Activated CD8-positive, alpha-beta memory T cell treated with anti-CD3 and anti-CD28 coated beads for 1 hour (primary cell): Measurements from ENCODE around the gene KRTAP2-2.
"Not testable (repeated sequence)": the region's sequence is repeated elsewhere in the genome, so short reads cannot be mapped to it uniquely, and the experiment has no call there.

ENCODE experiments used
- DNase-seq, 2 donors: peaks; one replicate each; pipeline ENCODE4 v3.0.0-alpha.2; 2020; ENCODE audit warnings: low read depth in 1 of 2; ENCODE audit errors: extremely low read depth in 1 of 2

KRTAP2-2 gene

DNA sequence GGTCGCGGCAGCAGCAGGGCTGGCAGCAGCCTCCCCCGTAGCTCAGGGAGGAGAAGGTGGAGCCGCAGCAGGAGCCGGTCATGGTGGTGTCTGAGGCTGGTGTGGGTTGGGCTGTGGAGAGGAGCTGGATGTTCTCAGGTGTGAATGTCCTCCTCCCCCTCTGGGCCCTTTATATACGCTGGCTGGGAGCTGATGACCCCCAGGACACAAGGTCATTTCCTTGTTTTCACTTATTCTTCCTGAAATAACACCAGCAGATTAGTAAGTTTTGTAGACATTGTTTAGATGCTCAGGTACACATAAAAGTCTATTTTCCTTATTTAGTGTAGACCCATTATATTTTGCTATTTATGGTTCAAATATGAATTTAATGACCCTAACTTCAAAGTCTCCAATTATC lies at the start of gene KRTAP2-2:
Gene KRTAP2-2 (minus strand): TSS at position 101 of the 400 bp plus-strand sequence. CDS start 19 bp downstream, at position 82.
- not testable (repeated sequence) for DNase-seq

DNA sequence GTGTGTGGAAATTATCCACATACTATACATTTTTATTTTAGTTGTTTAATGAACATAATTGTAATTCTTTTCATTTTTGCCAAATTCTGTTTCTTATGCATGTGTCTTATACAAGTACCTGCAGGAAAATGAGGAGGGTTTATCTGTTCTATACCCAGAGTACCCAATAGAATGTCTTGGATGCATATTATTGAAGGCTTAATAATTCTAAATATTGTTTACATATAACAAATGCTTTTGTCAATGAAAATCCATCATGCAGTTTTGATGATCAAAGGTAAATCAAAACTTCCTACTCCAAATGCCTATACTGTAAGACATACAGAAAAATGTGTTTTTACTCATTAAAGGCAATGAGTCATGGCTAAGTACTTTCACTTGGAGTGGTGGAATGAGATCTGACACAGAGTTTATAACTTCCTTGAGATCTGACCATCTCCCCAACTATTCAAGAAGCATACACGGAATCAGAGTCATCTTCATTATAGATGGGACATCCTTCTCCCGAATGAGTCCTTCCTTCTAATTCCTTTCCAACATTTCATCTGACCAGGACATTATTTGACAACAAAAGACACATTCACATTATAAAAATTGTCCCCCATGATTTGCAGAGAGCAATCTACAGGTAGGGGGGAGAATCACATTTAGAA lies 49.5 kb upstream of the KRTAP2-2 start:
- DNase-seq = not testable (repeated sequence)

GRCh38 chr17:41103896-41104295 lies 48.9 kb upstream of the KRTAP2-2 start:
- no peak for DNase-seq

- no peak for DNase-seq
Measured at GRCh38 chr17:41101586-41102259, 46.7 kb upstream of the KRTAP2-2 start, which contains the start of gene KRTAP4-16. Gene KRTAP4-16, minus strand, starts transcription at chr17:41102209. Its CDS starts 0 bp downstream, at chr17:41102209.

DNA sequence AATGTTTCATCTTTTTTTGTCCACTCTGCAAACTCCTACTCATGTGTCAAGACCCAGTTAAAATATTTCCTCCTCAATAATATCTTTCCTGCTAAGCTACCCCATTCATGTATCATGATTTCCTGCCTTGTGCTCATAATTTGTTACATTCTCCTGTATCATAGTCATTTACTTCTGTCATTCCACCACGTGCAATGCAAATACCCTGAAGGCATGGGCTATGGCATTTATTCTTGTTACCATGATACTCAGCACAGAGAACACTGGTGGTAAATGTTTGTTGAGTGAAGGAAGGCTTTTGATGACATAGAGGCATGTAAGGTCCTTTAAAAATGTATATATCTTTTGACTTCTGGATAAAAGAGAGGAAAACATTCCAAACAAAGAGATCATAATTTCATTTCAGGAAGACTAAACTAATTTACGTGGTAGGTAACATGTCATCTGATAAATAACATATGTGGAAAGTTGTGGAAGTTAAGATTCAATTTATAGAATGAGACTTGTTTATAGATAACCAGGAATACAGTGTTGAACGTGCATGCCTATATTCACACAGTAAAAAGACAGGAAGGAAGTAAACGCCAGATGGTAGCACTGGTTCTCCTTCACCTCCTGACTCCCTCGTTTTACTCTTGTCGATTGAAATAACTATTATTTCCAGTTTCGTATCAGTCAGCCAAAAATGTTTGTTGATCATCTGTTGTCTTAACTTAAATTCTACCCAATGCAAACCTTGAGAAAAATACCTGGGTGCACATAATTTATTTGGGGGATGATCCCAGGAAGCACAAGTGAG lies 44.9 kb upstream of the KRTAP2-2 start:
- DNase-seq = not testable (repeated sequence)

- DNase-seq = no peak
Measured at GRCh38 chr17:41098481-41098880, 43.5 kb upstream of the KRTAP2-2 start.

DNA sequence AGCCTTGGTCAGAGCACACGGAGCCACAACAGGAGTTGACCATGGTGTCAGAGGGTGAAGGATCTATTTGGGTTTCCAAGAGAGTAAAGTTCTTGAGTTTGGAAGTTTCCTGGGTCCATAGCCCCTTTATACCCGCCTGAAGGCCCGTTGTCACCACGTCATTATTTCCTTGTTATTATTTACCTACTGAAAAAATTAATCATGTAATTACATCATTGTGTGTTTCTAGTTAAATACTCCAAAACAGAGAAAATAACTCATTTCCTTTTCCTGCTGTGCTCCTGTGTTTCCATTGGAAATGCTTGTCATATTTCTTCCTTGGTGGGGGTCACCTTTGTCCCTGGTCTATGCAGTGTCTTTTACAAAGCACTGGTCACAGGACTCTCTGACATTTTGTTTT lies 43.0 kb upstream of the KRTAP2-2 start, which contains the start of gene KRTAP4-8:
Gene KRTAP4-8 (minus strand): TSS at position 101 of the 400 bp plus-strand sequence. CDS start 58 bp downstream, at position 43.
- no peak for DNase-seq

DNA sequence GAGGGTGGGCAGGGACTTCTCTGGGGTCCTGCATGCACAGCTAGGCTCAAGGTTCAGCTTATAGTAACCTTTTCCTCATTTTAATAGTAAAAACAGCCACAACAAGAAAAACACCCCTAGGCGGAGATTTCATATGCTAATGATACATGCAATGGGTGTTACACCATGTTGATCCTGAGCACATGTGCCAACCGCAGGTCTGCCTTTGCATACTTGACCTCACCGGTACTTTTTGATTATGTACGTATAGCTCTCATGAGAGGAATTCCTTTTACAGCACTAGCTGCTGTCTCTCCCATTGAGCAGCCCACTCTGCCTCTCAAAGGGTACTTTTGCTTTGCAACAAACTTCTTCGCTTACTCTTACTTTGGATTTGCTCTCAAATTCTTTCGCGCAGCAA lies 41.0 kb upstream of the KRTAP2-2 start:
- DNase-seq = no peak

DNA sequence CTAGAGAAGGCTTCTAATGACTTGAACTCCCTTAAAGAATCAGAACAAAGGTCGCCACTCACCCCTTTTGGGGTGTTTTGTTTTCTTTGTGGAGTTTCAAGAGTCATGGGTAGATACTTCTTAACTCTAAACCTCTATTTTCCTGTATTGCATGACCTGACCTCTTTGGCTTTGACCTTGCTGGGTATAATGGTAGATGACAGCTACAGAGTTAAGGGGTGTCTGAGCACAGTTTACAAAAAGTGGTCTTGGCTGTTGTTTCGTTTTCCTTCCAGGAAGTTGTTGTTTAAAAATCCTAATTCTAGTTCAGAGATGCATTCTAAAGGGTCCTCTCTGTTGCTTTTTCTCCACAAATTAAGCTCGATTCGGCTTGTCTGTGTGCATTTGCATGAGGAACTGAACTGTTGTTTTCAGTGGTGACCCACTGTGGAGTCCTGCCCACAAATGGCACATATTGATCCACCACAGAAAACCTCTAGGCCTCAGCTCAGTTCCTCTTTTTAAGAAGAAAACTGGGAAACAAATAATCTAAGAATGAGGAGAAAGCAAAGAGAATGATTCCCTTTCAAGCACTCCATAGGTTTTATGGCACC lies 33.8 kb upstream of the KRTAP2-2 start:
- not testable (repeated sequence) for DNase-seq

DNA sequence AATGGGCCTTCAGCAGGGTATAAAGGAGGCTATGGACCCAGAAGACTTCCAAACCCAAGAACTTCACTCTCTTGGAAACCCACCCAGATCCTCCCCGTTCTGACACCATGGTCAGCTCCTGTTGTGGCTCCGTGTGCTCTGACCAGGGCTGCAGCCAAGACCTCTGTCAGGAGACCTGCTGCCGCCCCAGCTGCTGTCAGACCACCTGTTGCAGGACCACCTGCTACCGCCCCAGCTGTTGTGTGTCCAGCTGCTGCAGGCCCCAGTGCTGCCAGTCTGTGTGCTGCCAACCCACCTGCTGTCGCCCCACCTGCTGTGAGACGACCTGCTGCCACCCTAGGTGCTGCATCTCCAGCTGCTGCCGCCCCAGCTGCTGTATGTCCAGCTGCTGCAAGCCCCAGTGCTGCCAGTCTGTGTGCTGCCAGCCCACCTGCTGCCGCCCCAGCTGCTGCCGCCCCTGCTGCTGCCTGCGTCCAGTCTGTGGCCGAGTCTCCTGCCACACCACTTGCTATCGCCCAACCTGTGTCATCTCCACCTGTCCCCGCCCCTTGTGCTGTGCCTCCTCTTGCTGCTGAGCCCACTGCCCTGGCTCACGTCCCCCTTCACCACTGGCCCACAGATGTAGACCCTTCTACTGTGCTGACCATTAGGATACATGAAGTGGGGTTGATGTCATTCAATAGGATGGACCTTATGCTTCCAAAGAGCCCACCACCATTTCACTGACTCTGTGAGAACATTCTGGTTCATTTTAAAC lies 29.2 kb upstream of the KRTAP2-2 start, which contains the start of gene KRTAP4-7:
Gene KRTAP4-7 (plus strand): TSS at position 51 of the 757 bp plus-strand sequence. CDS start 57 bp downstream, at position 108.
- not testable (repeated sequence) for DNase-seq

DNA sequence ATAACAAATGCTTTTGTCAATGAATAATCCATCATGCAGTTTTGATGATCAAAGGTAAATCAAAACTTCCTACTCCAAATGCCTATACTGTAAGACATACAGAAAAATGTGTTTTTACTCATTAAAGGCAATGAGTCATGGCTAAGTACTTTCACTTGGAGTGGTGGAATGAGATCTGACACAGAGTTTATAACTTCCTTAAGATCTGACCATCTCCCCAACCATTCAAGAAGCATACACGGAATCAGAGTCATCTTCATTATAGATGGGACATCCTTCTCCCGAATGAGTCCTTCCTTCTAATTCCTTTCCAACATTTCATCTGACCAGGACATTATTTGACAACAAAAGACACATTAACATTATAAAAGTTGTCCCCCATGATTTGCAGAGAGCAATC lies 28.4 kb upstream of the KRTAP2-2 start:
- DNase-seq = not testable (repeated sequence)

DNA sequence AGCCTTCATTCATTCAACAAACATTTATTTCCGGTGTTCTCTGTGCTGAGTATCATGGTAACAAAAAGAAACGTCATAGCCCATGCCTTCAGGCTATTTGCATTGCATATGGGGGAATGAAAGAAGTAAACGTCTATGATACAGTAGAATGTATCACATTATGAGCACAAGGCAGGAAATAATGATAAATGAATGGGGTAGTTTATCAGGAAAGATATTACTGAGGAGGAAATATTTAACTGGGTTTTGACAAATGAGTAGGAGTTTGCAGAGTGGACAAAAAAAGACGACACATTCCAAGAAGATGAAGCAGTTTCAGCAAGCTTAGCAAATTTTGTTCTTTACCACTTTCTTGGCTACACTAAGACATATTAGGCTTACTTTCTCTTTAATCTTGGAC lies 27.6 kb upstream of the KRTAP2-2 start:
- DNase-seq = no peak

GRCh38 chr17:41076788-41077187 lies 21.8 kb upstream of the KRTAP2-2 start:
- no peak for DNase-seq

- DNase-seq = no peak
Measured at GRCh38 chr17:41073676-41074075, 18.6 kb upstream of the KRTAP2-2 start.

DNA sequence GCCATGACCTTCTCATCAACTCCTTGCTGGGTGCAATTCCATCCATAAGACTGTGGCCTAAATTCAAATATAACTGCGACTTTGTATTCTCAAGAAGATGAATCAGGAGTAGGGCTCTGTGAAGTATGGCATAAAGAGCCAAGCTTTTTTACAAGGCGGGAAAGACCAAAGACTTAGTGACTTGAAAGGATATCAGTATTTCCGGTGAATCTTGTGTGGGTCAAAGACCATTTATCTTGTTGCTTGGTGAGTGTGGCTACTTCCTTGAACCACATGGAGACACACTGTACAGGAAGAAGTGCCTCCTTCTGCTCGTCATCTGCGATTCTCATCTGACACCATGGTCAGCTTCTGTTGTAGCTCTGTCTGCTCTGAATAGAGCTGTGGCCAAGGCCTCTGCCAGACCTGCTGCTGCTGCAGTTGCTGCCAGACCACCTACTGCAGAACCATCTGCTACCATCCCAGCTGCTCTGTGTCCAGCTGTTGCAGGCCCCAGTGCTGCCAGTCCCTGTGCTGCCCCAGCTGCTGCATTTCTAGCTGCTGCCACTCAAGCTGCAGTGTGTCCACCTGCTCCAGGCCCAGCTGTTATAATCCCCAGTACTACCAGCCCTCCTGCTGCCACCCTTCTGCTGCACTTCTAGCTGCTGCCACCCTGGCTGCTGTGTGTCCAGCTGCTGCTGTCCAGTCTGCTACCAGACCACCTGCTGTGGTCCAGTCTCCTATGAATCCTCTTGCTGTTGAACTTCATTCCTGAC lies 16.8 kb upstream of the KRTAP2-2 start:
- DNase-seq = no peak

DNA sequence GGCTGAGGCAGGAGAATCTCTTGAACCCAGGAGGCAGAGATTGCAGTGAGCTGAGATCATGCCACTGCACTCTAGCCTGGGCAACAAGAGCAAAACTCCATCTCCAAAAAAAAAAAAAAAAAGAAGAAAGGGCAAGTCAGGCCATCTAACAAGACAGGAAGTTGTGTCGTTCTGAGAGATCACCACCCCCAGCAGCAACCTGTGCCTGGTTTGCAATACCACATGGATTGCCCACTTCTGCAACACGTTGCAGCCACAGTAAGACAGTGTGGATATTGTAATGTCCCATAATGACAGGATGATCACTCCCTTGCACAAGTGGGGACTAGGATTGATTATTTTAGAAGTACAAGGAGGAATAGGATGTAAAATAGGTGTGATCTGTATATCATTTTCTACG lies 14.0 kb upstream of the KRTAP2-2 start:
- DNase-seq = no peak

DNA sequence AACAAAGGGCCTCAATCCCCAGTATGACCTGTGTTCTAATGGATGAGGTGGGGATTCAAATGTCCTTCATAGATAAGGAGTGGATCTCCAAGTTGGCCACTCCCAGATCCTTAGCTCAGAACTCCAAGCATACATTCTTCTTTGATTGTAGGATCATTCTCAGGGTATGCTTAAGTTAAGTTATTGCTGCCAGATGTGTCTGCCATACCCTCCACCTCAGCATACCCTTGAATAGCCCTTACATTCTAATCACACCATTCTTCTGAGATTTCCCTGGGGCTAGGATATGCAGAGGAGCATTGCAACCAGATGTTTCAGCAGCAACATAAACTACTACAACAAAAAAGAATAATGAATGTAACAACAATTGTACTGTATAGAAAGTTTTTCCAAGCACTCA lies 12.3 kb upstream of the KRTAP2-2 start:
- no peak for DNase-seq

- no peak for DNase-seq
Measured at GRCh38 chr17:41065829-41066624, 11.0 kb upstream of the KRTAP2-2 start, which contains the start of gene KRTAP2-4. Gene KRTAP2-4, minus strand, starts transcription at chr17:41065879. Its CDS starts 34 bp downstream, at chr17:41065845.
